CD4-positive, alpha-beta T cell treated with Interleukin-4 for 1 hour (primary cell): Measurements from ENCODE around the gene PKD1L1.

Experiments
- DNase-seq, 2 donors: peaks; one replicate each; pipeline ENCODE4 v3.0.0-alpha.2; 2020 to 2022

The PKD1L1 gene

GRCh38 chr7:47866120-47866519, 82.1 kb downstream of the PKD1L1 start:
- DNase-seq, result no peak

DNA sequence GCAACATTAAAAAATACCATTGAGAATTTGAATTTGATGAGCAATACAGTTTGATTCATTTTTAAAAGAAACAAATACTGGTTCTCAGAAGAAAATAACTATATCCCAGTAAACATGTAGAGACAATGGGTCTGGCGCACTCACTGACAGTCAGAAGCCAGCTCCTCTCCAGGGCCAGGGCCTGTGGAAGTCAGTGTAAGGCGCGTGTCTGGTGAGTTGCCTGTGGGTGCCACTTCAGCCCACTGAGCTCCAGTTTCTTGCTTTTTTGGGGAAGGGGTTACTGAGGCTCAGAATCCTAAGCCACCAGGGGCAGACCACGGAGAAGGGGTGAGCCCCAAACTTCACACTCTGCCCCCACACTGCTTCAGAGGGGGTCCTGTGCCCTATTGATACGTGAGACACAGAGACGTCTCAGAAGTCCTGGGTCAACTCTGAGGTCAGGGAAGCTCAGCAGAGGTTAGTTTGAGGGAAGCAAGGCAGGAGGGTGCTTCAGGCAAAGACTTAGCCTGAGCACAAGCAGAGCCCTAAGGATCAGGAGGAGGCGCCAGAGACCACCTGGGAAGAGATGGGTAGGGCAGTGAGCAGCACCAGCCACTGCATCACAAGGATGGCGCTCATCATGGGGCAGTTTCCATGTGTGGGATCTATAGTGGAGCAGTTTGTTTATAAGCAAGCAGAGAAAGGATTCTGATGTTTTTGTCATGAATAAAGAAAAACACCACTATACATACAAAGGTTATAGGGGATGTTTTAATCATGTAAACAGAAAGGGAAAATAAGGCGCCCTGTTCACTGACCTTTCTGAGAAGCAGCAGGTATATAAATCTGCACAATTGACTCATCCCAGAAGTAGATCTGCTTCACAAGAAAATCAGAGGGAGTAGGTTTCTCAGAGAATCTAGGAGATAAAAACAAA, 95.7 kb downstream of the PKD1L1 start:
- no peak for DNase-seq

GRCh38 chr7:47847207-47847606, 101.1 kb downstream of the PKD1L1 start:
- DNase-seq, result no peak

DNA sequence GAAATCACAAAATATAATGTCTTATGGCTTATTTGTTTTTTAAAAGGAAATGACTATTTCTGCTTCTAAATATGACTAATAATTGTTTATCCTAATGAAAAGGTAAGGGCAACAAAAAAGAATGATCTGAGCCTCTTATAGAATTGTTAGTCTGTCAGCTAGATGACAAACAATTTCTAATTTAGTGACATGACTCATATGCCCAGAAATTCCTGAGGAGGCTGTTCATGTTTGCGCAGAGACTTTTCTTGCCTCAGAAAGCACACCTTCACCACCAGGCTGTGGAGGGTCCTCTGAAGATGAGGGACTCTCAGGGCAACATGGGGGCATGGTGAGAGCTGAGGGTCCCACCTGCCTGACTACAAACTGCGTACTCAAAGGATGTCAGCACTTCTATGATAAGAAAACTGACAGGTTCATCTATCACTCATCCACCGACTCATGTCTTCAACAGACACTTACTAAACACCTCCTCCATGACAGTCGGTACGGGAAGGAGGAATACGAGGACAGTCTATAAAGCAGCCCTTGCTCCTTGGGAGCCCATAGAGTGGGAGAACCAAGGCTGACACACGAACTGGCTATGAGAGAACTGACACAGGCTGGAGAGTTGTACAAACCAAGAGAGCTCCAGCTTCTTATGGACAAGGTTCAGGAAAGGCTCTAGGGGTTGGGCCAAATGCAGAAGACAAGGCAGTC, 102.0 kb downstream of the PKD1L1 start:
- no peak for DNase-seq

DNA sequence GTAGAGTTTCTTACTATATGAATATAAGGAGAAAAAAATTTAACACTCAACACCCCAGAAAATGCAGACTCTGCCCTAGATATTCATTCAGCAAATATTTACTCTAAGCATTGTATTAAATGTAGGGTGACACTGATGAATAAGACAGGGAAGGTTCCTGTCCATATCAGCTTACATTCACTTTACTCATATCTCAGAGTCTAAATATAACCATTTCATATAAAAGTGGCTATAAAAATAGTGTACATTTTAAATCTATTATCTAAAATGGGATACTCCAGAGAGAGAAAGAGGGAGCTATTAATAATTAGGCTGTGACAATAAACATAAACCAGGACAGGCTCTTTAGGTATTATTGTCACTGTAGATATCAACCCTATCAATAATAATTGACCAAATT, 104.0 kb downstream of the PKD1L1 start:
- DNase-seq, result no peak

DNA sequence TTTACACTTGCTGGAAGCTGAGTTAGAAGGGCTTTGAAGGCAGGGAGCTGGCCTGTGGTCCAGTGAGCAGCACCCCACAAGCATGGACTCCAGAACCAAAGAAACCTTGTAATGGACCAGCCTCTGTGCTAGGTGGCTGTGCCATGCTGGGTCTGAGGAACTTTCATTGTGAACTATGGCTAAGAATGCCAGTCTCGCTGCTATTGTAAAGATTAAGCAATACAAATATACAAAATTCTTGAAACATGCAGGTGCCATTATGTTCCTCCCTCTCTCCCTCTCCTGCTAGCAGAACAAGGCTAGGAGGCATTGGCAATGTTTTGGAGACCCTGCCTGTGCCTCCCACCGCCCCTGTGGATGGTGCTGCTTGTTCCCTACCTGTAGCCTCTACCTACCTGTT, 105.0 kb downstream of the PKD1L1 start:
- DNase-seq, result no peak

DNA sequence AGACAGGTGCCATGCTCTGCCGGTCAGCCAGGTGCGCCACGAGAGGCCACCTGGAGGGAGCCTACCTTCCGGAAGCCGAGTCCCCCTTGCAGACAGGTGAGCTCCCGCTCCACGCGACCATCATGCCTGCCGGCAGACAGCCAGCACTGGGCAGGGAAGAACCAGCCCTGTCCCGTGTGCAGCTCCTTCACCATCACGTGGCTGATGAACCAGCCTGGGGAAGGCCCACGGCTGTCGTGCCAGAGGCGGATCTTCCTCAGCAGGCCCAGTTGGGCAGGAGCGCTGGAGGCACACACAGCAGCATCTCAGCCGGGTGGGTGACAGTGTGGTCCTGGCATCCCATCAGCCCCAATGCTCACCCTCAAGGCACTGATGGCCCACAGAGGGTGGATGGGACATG, 108.9 kb downstream of the PKD1L1 start:
- DNase-seq, result no peak

GRCh38 chr7:47837826-47838225, 110.4 kb downstream of the PKD1L1 start:
- DNase-seq, result no peak

- no peak for DNase-seq
These were observed 111.6 kb downstream of the PKD1L1 start for GRCh38 chr7:47836503-47837202.

DNA sequence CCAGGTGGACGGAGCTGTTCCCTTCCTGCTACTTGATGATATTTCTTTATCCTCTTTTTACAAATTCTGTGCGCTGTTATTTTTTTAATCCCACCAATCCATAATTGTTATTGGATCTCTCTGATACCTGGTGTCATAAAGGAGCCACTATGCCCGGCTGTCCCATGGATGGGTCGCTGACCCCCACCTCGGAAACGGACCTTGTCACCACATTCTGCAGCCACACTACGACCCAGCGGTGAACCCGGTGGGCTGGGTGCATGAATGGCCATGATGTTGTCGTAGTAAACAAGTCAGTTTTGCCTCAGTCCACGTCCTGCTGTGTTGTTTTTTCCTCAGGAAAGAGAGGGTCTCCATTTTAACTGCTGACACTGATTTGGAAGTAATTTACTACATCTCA, 112.2 kb downstream of the PKD1L1 start:
- DNase-seq, result no peak

- no peak for DNase-seq
These were observed 115.1 kb downstream of the PKD1L1 start for GRCh38 chr7:47833211-47833610.

DNA sequence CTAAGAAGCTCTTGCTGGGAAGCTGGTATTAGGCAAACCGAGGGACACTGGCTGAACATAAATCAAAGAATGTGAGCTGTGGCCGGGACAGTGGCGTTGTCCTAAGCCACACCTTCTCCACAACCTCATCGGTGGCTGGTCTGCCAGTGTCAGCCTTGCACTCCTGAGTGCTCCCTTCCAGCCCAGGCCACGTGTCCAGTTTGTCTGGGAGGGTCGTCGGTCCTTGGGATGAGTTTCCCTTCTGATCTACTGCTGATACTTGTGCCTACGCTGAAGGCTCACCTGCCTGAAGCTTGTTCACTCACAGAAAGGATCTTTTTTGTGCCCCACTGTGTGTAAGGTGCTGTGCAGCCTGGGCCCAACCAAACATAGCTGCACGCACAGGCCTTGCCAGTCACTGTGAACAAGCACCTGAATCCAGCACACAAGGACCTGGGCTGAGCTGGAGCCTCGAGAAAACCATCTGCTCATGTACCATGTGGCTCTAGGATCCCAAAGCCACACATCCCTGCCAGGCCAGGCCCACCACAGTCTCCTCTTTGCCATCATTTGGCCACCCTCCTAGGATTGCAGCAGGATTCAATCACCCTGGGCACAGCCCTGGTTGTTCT, 116.1 kb downstream of the PKD1L1 start:
- no peak for DNase-seq

DNA sequence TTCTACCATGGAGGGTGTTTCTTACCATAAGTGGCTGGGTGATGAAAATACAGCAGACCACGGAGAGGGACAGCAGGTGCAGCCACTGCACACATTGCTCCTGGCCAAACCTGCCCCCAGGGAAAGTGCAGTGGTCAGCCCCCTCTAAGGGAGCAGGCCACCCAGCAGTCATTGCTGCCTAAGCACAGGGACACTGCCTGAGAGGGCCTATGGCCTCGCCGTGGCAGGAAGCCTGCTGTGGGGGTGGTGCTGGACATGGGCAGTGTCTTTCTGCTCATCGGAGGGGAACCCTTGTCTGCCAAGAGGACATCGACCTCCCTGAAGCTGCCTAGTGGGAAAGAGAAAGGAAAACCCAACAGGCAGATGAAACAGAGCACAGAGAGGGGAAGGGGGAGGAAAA, 118.3 kb downstream of the PKD1L1 start:
- no peak for DNase-seq

DNA sequence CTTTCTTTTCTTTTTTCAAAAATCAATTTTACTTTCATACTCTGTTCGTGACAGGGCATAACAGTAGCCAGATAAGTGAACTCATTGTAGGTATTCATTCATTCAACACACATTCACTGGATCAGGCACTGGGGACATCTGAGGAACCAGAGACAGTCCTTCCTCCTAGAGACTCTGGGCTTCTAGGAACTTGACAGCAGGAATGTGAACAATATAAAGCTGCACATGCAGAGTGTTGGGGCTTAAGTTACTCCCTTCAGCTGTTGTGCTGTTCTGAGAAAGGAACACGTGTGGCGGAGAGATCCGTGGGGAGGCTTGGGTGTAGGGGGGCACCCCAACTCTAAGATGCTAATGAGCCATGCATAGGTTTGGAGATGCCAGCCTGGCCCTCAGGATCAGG, 120.4 kb downstream of the PKD1L1 start:
- DNase-seq, result no peak

DNA sequence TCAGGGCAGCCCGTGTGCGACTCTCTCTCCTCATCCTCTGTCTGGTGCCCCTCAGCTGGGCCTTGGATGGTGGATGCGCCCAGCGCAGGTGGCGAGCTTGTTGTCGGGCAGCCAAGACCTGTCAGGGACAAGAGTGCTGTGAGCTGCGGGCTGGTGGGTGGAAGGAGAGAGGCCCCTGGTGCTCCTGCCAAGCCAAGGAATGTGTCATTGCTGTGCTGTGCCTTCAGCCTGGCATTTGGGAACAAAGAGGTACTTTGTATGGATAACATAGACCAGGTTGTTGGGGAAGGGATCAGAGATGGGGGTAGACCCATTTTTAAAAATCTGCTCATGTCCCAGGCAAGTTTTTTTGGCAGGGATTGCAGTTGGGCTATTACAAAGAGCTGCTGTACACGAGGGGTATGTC, 120.9 kb downstream of the PKD1L1 start:
- no peak for DNase-seq

- no peak for DNase-seq
These were observed 121.5 kb downstream of the PKD1L1 start for GRCh38 chr7:47826754-47827153.

DNA sequence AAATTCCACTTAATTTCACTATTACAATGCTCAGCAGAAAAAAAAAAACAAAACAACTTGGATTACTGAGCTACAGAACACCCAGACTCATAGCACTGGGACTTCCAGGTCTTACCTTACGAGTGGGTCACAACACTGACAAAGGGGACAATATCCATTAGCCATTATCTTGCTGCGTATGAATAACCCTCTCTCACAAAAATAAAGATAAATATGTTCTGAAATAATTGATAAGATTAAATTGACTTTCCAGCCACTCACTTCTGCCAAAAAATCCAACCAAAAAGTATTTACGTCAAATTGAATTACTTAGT, 128.7 kb downstream of the PKD1L1 start:
- no peak for DNase-seq

- DNase-seq, result peak; percentile 20 to 53
These were observed 129.3 kb downstream of the PKD1L1 start for GRCh38 chr7:47818796-47819606.

DNA sequence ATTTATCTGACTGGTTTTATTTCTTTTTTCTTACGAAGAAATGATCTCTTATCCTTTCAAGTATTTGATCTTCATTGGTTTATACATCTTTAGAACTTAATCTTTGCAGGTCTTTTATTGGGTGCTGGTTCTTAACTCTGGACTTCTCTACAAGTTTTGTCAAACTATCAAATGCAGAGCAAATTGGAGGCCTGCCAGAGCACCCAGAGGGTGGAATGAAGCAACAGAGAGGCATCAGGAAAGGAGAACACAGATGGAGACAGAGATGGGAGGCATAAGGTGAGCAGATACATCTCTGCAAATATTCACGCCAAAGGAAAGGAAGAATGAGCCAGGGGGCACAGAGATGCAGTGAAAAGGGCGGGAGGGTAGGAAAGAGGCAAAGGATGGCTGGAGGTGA, 130.3 kb downstream of the PKD1L1 start:
- DNase-seq, result no peak

GRCh38 chr7:47816647-47817046, 131.6 kb downstream of the PKD1L1 start:
- no peak for DNase-seq

- DNase-seq, result no peak
These were observed 132.4 kb downstream of the PKD1L1 start for GRCh38 chr7:47815867-47816266.

GRCh38 chr7:47814905-47815613, 133.2 kb downstream of the PKD1L1 start:
- no peak for DNase-seq
